Myocyte (in vitro differentiated cells): ENCODE data around the gene PLCXD3. TPM values are rescaled to one million over a fixed set of nuclear protein-coding genes. Genes with fewer than 3 reads are reported as not detected.

Experiments used
- DNase-seq: peaks from one replicate; pipeline ENCODE4 v3.0.0-alpha.2; 2012; ENCODE audit warnings: low read depth
- total RNA-seq: library from RNA; depleted of rRNA; stranded (reverse); fragments of >200 nt; gene quantifications from 2 replicates; pipeline ENCODE4 v1.2.3, GENCODE V29; 2014

Gene PLCXD3
- total RNA-seq, 1 donor from 2014 or later = not detected

DNA sequence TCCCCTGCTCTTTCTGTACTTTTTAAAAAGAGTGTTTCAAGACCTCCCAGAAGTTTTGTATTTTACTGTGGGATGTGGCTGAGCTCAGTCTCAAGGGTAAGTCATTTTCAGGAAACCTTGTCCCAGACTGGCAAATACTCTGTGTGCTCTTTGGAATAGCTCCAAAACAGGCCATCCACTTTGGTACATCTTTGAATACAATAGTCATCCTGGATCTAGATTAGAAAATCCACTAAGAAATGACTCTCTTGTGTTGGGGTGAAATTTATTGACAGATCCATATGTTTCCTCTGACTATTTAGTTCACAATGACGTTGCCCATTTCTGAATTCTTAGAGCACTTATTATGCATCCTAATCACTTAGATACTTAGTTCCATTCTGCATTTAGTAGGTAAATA, 95.2 kb downstream of the PLCXD3 start:
- no peak for DNase-seq

DNA sequence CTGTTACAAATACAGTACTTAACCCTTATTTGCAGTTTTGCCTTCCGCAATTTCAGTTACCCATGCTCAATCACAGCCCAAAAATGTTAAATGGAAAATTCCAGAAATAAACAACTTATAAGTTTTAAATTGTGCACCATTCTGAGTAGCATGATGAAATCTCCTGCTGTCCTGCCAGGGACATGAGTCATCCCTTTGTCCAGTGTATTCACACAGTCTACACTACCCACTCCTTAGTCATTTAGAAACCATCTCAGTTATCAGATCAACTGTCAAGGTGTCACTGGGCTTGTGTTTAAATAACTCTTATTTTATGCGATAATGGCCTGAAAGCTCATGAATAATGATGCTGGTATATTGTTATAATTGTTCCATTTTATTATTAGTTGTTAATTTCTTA, 95.8 kb downstream of the PLCXD3 start:
- peak; percentile 71 for DNase-seq

DNA sequence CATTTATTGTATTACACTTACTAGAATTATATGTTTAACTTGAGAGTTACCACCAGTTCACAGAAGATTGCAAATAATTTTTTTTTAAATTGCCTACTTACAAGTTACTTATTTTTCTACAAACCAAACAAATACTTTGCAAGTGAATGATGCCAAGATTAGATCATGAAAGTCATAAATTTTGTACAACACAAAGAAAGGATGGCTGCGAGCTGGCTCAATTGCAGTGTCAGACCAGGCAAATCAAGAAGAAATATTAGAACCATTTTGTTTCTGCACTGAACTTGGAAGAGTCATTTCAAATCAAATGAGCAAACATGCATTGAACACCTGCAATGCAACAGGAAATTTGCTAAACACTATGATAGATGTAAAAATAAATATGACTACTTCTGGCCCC, 97.3 kb downstream of the PLCXD3 start:
- no peak for DNase-seq

DNA sequence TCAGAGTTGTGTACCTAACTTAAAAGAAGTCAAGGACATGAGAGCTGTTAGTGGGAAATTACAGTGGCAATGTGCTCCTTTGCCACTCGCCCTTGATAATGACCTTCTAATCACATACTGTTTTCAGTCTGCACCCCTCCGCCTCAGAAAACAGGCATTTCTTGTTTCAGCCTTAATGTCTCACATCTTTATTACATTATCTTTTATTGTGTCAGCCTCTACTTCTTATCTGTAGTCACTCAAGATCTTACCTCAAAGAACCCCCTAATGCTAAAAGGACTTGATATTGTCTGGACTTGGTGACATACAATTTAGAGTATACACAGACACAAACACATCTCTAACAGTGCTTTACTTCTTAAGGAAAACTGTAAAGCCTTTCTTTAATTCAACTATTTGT, 97.9 kb downstream of the PLCXD3 start:
- no peak for DNase-seq

DNA sequence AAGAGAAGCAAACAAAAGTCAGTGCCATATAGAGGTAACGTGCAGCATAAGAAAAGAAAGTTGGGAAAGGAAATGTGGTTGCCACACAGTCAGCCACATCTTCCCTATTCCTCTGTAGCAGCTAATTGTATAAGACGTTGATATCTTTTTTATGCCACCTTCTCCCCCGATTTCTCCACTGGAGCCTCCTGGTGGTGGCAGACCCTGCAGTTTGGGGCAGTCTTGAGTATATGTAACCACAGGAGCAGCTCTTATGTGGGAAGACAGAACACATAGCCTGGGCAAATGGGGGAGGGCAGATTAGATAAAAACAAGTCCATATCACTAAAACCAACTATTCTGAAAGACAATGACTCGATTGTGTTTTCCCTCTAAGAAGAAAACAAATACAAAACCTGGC, 99.7 kb downstream of the PLCXD3 start:
- DNase-seq = no peak

DNA sequence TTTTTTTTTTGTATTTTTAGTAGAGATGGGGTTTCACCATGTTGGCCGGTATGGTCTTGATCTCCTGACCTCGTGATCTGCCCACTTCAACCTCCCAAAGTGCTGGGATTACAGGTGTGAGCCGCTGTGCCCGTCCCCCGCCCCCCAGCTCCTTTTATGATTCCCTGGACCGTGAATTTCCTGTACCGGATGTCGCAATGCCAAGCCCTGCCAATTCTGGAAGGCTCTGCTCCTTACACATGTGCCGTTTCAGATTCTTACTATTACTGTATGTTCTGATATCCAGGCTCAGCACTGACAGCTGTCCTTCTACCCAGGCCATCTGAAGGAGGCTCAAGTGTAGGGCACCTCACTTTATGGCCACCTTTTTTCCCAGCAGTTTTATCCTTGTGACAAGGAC, 100.1 kb downstream of the PLCXD3 start:
- DNase-seq = no peak

DNA sequence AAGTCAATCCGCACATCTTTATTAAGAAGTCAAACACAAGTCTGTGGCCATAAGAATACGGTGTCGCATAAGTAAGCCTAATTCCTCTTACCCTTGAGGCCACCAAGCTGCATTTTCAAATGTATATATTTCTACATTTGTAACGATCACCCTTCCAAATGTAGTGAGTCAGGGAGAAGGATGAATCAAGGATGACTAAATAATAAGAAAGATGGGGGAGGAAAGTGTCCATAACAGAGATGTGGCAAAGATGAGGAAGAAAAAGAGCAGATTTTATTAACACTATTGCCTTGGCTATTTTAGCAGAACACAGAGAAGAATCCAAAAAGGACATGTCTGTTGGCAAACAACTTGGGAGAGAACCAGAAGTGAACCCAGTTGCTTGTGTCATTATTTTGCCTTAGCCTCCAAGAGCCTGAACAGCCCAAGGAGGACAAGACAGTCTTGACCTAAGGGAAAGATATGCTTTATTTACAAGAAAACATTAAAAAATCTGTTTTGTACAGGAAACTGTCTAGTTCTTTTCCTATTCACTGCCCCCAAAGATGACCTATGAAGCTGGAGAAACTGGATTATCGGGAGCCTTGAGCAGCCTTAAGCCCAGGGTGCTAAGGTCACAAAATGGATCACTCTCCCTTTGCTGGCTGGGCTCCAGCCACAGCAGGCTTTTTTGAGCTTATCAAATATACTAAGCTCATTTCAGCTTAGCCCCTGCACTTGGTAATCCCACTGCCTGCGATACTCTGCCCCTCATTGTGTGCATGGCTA, 101.5 kb downstream of the PLCXD3 start:
- DNase-seq = no peak

DNA sequence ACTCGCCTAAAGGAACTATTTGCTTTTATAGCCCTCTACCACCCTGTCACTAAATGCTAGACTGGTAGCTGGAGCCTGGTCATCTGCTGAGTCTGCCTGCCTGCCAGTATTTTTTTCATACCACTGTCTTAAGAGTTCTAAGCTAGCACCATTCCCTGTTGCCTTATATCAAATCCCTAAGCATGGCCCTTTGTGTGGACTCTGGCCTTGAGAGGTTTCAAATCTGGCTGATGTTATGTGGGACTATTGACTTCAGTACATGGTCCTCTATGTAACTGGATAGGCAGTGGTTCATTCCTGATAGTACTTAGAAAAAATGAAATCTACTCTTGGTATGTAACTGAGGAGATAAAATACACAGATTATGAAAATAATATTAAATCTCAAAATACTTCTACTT, 103.5 kb downstream of the PLCXD3 start:
- DNase-seq = no peak

DNA sequence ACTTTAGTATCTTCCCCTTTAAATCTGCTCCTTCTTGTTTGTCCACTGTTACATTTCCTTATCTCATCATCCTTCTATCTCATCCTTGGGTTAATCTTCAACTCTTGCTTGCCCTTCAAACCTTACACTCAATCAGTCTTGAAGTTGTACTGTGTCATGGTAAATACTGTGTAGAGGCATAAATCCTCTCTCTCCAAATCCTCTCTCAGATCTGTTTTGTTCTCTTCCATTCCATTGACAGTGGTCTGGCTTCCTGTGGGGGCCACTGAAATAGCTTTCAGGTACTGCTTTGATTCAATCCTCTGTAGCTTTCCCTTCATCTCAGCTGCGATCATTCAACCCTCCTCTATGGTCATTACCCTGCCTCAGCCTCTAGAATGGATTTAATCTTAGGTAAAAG, 104.0 kb downstream of the PLCXD3 start:
- DNase-seq = no peak

DNA sequence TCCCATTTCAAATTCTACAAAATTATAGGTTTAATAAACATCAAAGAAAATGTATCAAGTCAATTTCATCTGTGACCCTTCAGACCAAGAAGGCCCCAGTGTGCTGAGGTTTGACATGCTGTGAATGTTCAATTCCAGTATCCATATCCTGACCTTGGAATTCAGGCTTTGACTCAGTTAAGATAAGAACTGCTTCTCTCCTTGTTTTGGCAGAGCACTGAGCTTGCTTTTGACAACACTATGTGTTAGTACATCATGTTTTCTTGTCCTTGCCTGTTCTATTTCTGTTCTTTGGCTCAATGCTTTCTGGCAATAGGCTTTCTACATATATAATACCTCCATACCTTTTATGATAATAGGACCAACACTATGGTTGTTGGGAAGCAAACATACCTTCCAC, 105.6 kb downstream of the PLCXD3 start:
- no peak for DNase-seq

DNA sequence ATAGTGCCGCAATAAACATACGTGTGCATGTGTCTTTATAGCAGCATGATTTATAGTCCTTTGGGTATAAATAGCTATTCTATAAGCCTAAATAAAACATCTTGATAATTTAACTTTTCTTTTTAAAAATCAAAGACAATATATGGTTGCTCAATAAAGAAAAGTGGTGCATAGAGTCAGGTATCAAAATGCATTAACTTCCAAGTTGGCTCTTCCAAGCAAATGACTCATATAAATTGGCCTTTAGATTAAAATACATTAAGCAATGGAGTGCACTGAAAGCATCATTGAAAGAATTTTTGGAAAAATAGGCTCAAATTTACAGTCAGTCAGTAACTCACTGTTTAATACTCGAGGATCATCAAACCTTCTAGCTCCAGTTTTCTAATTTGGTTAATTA, 106.6 kb downstream of the PLCXD3 start:
- no peak for DNase-seq

DNA sequence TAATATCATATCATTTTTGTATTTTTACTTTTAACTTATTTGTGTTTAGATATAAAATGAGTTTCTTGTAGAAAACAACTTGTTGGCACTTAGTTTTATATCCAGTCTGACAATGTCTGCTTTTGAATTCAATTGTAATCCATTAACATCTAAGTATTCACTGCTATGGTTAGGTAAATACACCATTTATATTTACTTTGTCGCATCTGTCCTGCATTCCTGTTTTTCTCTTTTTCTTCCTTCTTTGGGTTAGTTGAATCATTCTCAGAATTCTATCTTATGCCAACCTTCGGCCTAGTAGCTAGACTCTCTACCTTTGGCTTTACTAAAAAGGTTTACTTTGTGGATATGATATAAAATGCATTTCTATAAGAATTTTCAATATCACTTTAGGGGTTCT, 107.6 kb downstream of the PLCXD3 start:
- no peak for DNase-seq

DNA sequence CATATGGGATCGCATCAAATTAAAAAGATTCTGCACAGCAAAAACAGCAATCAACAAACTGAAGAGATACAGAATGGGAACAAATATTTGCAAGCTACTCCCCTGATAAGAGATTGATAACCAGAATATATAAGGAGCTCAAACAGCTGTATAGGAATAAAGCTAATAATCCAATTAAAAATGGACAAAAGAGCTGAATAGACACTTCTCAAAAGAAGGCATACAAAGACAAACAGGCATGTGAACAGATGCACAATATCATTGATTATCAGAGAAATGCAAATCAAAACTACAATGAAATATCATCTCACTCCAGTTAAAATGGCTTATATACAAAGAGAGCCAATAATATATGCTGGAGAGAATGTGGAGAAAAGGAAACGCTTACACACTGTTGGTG, 110.6 kb downstream of the PLCXD3 start:
- no peak for DNase-seq

DNA sequence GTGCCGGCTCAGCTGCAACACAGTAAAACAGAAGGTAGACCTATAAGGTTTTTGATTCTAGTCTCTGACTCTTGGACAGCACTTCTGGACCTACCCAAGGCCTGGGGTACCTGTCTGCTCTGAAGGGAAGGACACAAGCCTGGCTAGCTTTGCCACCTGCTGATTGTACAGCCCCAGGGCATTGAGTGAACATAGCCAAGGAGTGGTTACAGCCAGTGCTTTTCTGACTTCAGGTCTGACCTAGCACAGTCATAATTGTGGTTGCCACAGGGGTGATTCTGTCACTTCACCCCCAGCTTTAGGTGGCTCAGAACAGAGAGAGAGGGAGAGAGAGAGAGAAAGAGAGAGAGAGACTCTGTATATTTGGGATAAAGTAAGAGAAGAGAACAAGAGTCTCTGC, 118.4 kb downstream of the PLCXD3 start:
- no peak for DNase-seq

DNA sequence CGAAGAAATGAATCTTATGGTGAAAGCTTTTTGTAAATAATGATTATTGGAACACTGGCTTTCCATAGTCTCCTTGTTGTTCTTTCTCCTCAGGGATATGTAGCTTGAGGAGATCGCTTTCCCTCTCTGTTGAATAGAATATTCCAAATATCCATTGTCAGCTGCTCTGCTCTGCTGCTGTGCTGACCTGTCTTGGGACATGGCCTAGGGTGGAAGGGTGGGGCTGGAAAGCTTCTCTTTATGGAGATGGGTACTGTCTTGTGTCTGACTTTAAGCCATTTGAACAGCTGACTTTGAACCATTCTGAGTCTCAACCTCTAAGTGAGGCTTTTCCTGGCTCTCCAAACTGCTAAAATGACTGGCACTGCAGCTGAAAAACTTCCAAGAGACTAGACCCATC, 135.8 kb downstream of the PLCXD3 start:
- DNase-seq = peak; percentile 7

DNA sequence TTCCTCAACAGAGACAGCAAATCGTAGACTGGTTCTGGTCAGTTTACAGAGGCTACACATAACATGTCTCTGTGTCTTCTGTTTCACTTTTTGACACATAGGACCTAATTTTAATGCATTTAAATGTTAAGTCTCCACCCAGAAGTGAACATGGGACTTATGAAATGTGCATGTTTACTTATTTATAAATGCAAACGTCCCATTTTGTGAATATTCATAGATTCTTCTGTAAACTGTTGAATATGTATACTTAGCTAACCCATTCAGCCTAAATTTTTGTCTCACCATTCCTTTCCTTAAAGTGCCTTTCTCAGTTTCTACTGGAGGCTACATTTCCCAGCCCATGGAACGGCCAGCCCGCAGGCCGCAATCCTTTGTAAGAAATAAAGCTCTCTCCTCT, 137.2 kb downstream of the PLCXD3 start:
- no peak for DNase-seq

DNA sequence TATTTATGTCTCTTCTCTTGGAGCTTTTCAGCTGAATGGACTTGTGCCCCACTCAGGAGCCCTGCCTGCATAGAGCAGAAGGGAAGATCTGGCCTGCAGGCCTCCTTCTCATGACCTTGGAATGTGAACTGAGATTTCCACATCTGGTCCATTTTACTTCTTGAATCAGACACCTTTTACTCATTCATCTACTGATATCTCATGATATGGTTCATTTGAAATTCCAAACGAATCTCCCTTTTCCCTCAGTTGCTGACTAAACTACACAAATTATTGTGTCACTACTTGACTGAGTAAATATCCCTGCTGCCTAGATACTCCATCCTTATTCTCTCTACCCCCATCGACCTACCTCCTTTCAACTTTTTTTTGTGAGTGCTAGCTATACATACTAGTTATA, 138.7 kb downstream of the PLCXD3 start:
- DNase-seq = no peak

DNA sequence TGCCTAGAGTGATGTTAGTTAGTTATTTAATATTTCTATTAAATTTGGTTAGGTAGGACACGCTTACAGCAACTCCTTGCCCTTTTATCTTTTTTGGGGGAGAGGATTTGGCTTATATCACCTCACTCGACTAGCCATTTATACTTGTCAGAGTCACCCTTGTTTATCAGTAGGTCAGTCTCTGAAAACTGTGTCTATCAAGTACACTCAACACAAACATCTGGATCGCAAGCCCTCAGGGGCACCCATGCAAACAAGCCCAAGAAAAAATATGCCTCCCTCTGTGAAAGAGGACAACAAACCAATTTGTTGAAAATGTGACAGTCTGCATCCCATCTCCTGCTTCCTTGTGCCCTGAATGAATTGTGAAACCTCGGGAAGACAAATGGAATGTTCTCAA, 139.9 kb downstream of the PLCXD3 start:
- DNase-seq = no peak

DNA sequence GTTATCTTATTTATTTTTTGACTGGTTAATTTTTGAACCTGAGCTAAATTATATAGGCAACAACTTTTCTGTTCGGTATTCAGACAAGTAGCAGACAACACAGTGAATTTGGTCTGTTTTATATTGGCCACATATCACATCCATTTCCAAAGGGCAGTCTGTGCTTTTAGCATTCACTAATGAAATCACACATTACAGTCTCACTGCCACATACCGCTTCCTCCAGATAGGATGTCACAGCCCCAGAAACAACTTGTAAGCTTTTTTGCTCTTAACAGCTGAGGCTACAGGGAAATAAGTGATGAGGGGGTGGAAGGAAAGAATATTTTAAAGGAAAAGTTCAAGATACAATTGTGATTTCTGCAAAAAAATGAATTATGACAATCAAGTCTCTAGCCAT, 140.6 kb downstream of the PLCXD3 start:
- no peak for DNase-seq

DNA sequence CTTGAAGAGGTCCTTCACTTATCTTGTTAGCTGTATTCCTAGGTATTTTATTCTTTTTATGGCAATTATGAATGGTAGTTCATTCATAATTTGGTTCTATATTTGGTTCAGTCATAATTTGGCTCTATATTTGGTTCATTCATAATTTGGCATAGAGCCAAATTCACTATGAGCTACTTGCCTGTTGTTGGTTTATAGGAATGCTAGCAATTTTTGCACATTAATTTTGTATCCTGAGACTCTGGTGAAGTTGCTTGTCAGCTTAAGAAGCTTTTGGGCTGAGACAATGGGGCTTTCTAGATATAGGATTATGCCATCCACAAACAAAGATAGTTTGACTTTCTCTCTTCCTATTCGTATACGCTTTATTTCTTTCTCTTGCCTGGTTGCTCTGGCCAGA, 142.2 kb downstream of the PLCXD3 start:
- DNase-seq = peak; percentile 18

DNA sequence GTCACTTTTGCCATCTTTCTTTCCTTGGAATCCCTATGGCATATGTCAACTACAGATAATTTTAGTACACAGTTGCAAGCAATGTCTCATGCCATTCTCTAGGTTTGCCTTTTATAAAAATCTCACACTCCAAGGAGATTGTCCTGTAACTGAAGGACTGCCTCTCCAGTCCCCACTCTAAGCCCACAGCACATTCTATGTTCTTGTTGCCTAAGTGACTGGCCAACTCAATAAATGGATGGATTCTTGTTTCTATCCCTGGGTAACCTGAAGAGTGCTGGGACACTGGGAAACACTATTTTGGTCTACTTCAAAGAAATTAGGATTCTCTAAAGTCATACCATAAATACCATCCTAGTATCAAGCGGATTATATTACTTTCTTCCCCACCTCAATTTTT, 145.0 kb downstream of the PLCXD3 start:
- DNase-seq = no peak

DNA sequence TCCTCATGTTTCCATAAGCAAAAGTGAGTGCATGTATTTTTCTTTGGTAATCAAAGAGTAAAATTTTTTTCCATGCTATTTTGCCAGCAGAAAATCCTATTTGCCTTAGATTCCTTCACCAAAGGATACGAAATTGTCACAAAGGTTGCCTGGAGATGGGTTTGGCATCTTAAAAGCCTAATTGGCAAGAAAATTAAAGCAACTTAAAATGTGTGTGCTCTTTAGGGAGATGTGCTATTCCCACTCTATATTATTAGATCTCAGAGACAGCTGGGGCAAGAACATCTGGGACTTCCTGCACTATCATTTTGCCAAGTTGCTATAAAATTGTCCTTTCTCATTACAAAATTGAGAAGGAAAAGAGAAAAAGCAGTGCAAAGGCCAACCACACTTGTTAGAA, 146.1 kb downstream of the PLCXD3 start:
- no peak for DNase-seq

DNA sequence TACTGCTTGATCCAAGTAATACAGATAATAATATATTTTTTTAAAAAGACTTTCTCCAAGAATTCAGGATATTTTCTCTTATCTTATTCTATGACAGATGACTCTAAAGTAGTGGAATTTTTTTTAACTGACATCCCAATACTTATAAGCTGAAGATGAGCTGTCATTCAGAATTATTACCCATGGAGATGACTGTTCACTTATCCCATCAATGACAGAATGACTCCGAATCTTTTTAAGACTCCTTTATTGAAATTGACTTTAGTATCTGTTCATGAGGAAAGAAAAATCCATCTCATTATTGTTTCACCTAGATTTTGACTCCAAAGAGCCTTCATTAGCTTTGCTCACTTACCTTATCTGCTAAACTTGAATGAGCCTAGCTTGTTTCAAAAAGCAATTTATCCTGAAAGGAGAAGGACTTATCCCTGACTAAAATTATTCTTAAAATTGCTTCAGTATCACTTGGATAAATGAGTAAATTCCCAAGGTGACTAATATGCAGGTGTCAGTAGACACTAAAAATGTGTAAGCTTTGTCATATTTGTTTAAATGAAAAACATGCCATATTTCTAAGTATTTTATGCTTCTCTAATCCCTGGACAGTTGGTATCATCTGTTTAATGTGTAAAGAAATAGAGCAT, 146.9 kb downstream of the PLCXD3 start:
- no peak for DNase-seq
